Mucosa of stomach (tissue), 1 donor: Measurements from ENCODE around the gene NSG1.

Experiments used
- H3K27me3 ChIP-seq: one replicate; pipeline ENCODE4 v1.7.0; 2013; ENCODE audit warnings: mild to moderate bottlenecking, low read length; ENCODE audit not compliant: control insufficient read depth, insufficient read depth
- H3K36me3 ChIP-seq: one replicate; pipeline ENCODE4 v1.7.0; 2013; ENCODE audit warnings: low read length; ENCODE audit not compliant: control insufficient read depth, insufficient read depth
- H3K4me1 ChIP-seq: one replicate; pipeline ENCODE4 v1.7.0; 2013; ENCODE audit warnings: mild to moderate bottlenecking, low read length; ENCODE audit not compliant: control insufficient read depth, insufficient read depth
- H3K4me3 ChIP-seq: one replicate; pipeline ENCODE4 v1.7.0; 2013; ENCODE audit warnings: low read length
- H3K9ac ChIP-seq: one replicate; pipeline ENCODE4 v1.7.0; 2013; ENCODE audit warnings: mild to moderate bottlenecking, low read length, moderate library complexity
- H3K9me3 ChIP-seq: one replicate; pipeline ENCODE4 v1.7.0; 2013; ENCODE audit warnings: mild to moderate bottlenecking, low read length, moderate library complexity; ENCODE audit not compliant: control insufficient read depth
- donor health status: Pancreatic carcinoma.

Gene NSG1

GRCh38 chr4:4424499-4425115, 37.7 kb downstream of the NSG1 start:
- H3K9ac ChIP-seq, result no peak overlapping the region
- peaks cover 5% of the 10 kb centered on the region for H3K36me3 ChIP-seq
- H3K9me3 ChIP-seq, result no peaks in the 10 kb centered on the region
- H3K4me1 ChIP-seq, result no peaks in the 10 kb centered on the region
- no peaks in the 10 kb centered on the region for H3K27me3 ChIP-seq
- H3K4me3 ChIP-seq, result no peak overlapping the region

GRCh38 chr4:4425119-4425690, 38.3 kb downstream of the NSG1 start:
- H3K9me3 ChIP-seq, result no peaks in the 10 kb centered on the region
- H3K27me3 ChIP-seq, result no peaks in the 10 kb centered on the region
- peaks cover 5% of the 10 kb centered on the region for H3K36me3 ChIP-seq
- no peaks in the 10 kb centered on the region for H3K4me1 ChIP-seq
- no peak overlapping the region for H3K4me3 ChIP-seq
- H3K9ac ChIP-seq, result no peak overlapping the region

- no peak overlapping the region for H3K9ac ChIP-seq
- H3K36me3 ChIP-seq, result peaks cover 5% of the 10 kb centered on the region
- no peaks in the 10 kb centered on the region for H3K27me3 ChIP-seq
- no peaks in the 10 kb centered on the region for H3K4me1 ChIP-seq
- no peak overlapping the region for H3K4me3 ChIP-seq
- H3K9me3 ChIP-seq, result no peaks in the 10 kb centered on the region
Observed at GRCh38 chr4:4425696-4426095, 38.8 kb downstream of the NSG1 start.

- H3K4me3 ChIP-seq, result no peak overlapping the region
- H3K9me3 ChIP-seq, result no peaks in the 10 kb centered on the region
- no peak overlapping the region for H3K9ac ChIP-seq
- H3K27me3 ChIP-seq, result no peaks in the 10 kb centered on the region
- peaks cover 5% of the 10 kb centered on the region for H3K36me3 ChIP-seq
- no peaks in the 10 kb centered on the region for H3K4me1 ChIP-seq
Observed at GRCh38 chr4:4426511-4427120, 39.7 kb downstream of the NSG1 start.

- Histone ChIP-seq H3K36me3 (peaks cover 5% of the 10 kb centered on the region), H3K9me3 (no peaks in the 10 kb centered on the region), H3K9ac (no peak overlapping the region)
Observed at GRCh38 chr4:4427121-4427870, 40.4 kb downstream of the NSG1 start.

GRCh38 chr4:4427886-4428285, 41.0 kb downstream of the NSG1 start:
- no peak overlapping the region for H3K4me3 ChIP-seq
- H3K9me3 ChIP-seq, result no peaks in the 10 kb centered on the region
- H3K36me3 ChIP-seq, result peaks cover 5% of the 10 kb centered on the region
- H3K4me1 ChIP-seq, result no peaks in the 10 kb centered on the region
- no peaks in the 10 kb centered on the region for H3K27me3 ChIP-seq
- no peak overlapping the region for H3K9ac ChIP-seq

More at GRCh38 chr4:4427121-4427870, 40.4 kb downstream of the NSG1 start:
- Histone ChIP-seq H3K4me3 (no peak overlapping the region), H3K4me1 (no peaks in the 10 kb centered on the region), H3K27me3 (no peaks in the 10 kb centered on the region)

- peaks cover 5% of the 10 kb centered on the region for H3K36me3 ChIP-seq
- no peak overlapping the region for H3K9ac ChIP-seq
- no peaks in the 10 kb centered on the region for H3K9me3 ChIP-seq
Observed at GRCh38 chr4:4428966-4429875, 42.3 kb downstream of the NSG1 start.

GRCh38 chr4:4430492-4431195, 43.7 kb downstream of the NSG1 start:
- H3K27me3 ChIP-seq, result no peaks in the 10 kb centered on the region
- no peak overlapping the region for H3K4me3 ChIP-seq
- H3K4me1 ChIP-seq, result no peaks in the 10 kb centered on the region
- no peaks in the 10 kb centered on the region for H3K9me3 ChIP-seq
- H3K36me3 ChIP-seq, result peaks cover 5% of the 10 kb centered on the region
- H3K9ac ChIP-seq, result no peak overlapping the region

More at GRCh38 chr4:4428966-4429875, 42.3 kb downstream of the NSG1 start:
- H3K27me3 ChIP-seq, result no peaks in the 10 kb centered on the region
- no peak overlapping the region for H3K4me3 ChIP-seq
- no peaks in the 10 kb centered on the region for H3K4me1 ChIP-seq

- Histone ChIP-seq H3K4me3 (no peak overlapping the region), H3K27me3 (no peaks in the 10 kb centered on the region), H3K9me3 (no peaks in the 10 kb centered on the region), H3K4me1 (no peaks in the 10 kb centered on the region), H3K9ac (no peak overlapping the region), H3K36me3 (peaks cover 10% of the 10 kb centered on the region)
Observed at GRCh38 chr4:4432341-4433125, 45.6 kb downstream of the NSG1 start.

- no peak overlapping the region for H3K9ac ChIP-seq
- no peak overlapping the region for H3K4me3 ChIP-seq
- no peaks in the 10 kb centered on the region for H3K9me3 ChIP-seq
- H3K27me3 ChIP-seq, result no peaks in the 10 kb centered on the region
- peaks cover 12% of the 10 kb centered on the region for H3K36me3 ChIP-seq
- no peaks in the 10 kb centered on the region for H3K4me1 ChIP-seq
Observed at GRCh38 chr4:4433941-4434340, 47.0 kb downstream of the NSG1 start.
